HCT116 (cell line): Measurements from ENCODE around the gene AVP.

ENCODE experiments used
- POLR2A ChIP-seq: IDR thresholded peaks from 2 replicates; pipeline ENCODE4 v1.7.0; 2011; ENCODE audit warnings: borderline replicate concordance; ENCODE audit not compliant: insufficient read depth, insufficient read length; ENCODE audit errors: extremely low read depth
- YY1 ChIP-seq: IDR thresholded peaks from 2 replicates; pipeline ENCODE4 v1.6.1; 2011; ENCODE audit warnings: low read length, low read depth, moderate library complexity, mild to moderate bottlenecking; ENCODE audit not compliant: insufficient replicate concordance; ENCODE audit errors: extremely low read depth

DNA sequence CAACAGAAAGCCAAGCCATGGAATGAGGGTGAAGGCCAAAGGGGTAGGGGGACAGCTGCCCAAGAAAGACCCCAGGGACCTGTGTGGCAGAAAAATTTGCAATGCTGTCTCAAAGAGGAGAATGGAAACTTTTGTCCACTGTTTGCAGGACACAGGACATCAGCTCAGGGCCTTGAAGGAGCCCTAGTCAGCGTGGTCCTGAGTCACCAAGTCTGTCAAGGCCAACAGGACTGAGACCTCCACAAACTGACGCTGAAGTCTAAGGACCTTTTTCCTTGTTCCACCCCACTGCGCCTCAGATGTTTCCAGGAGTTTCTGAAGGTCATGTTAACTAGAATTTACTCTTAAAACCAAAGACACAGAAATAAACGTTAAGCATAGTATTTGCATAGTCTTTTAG lies 31.8 kb upstream of the AVP start:
- TF ChIP-seq YY1 (no peak), POLR2A (no peak)
